Activated CD4-positive, alpha-beta T cell treated with anti-CD3 and anti-CD28 coated beads, Interleukin-10, Interleukin-2, amounts not matched to agents 100 ng/mL and 50 ng/mL, durations not matched to agents 16 hours and 8 hours (primary cell): Measurements from ENCODE around the gene CLOCK.

Experiments
- DNase-seq: peaks from one replicate; pipeline ENCODE4 v3.0.0-alpha.2; 2020

The CLOCK gene

DNA sequence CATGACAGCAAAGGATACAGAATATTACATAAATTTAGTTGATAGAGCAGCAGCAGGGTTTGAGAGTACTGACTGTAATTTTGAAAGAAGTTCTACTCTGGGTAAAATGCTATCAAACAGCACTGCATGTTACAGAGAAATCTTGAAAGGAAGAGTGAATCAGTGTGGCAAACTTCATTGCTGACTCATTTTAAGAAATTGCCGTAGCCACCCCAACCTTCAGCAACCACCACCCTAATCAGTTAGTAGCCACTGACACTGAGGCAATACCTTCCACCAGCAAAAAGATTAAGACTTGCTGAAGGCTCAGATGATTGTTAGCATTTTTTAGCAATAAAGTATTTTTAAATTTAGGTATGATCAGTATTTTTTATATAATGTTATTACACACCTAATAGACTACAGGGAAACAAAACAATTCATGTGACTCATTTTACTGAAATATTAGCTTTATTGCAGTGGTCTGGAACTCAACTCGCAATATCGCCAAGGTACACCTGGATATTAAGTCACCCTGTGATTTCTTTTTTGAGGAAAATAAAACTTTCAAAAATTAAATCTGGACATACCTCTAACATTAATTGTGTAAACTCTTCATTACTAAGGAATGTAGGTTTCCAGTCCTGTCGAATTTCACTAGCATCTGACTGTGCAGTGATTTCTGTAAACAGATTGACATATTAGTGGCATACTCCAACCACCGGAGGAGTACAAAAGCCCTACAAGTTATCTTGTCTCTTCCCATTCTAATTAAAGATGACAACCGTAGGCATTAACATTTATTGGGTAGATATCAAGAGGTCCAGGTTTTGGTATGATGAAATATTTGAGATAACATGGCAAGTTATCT is 71.1 kb downstream of the CLOCK start:
- peak; percentile 79 for DNase-seq

DNA sequence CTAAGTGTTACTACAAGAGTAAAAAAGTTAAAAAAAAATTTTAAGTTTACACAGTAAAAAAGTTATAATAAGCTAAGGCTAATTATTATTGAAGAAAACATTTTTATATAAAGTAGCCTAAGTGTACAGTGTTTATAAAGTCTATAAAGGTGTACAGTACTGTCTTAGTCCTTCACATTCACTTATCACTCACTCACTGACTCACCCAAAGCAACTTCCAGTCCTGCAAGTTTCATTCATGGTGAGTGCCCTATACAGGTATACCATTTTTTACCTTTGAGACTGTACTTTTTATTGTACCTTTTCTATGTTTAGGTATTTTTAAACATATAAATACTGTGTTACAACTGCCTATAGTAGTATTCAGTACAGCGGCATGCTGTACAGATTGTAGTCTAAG is 76.7 kb downstream of the CLOCK start:
- no peak for DNase-seq

DNA sequence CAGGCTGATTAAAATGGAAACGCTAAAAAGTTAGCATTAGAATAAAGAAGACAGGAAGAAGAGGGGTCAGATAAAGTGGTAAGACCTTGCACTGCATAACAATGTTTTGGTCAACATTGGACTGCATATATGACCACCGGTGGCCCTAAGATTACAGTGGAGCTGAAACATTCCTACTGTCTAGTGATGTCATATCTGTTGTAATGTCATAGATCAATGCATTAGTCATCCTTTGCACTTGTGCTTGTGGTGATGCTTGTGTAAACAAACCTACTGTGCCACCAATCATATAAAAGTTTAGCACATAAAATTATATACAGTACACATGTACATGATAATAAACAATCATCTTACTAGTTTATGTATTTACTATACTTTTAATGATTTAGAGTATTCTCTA is 78.0 kb downstream of the CLOCK start:
- no peak for DNase-seq

DNA sequence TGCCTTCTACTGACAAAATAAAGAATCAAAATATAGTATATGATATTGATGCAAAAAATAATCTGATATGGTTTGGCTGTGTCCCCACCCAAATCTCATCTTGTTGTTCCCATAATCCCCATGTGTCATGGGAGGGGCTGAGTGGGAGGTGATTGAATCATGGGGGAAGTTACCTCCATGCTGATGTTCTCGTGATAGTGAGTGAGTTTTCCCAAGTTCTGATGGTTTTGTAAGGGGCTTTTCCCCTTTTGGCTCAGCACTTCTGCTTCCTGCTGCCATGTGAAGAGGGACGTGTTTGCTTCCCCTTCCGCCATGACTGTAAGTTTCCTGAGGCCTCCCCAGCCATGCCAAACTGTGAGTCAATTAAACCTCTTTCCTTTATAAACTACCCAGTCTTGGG is 80.7 kb downstream of the CLOCK start:
- DNase-seq = no peak

DNA sequence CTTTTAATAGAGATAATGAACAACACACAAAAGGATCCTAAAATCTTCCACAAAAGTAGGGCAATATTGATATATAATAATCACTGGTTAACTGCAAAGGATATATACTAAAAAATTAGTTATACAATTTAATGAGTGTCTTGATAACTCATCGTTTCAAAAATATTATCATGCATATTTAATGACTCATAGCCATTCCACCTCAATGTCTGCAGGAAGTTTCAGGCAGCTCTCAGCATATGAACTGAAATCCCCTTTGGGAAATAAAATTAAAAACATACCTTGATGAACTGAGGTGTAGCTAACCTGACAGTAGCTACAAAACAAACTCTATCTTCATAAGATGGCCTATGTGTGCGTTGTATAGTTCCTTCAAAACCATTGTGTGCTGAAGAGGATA is 88.1 kb downstream of the CLOCK start:
- no peak for DNase-seq

DNA sequence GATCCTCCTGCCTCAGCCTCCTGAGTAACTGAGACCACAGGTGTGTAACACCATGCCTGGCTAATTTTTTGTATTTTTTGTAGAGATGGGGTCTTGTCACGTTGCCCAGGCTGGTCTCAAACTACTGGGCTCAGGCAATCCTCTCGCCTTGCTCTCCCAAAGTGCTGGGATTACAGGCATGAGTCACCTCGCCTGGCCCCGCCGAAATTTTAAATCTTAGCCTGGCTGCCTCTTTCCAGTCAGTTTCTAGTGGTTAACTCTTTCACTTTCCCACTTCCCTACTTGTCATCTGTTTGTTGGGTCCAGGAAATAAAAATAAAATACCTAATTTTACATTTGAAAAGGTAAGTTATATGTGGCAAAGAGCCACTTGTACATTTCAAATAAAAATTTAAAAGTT is 88.5 kb downstream of the CLOCK start:
- DNase-seq = no peak

DNA sequence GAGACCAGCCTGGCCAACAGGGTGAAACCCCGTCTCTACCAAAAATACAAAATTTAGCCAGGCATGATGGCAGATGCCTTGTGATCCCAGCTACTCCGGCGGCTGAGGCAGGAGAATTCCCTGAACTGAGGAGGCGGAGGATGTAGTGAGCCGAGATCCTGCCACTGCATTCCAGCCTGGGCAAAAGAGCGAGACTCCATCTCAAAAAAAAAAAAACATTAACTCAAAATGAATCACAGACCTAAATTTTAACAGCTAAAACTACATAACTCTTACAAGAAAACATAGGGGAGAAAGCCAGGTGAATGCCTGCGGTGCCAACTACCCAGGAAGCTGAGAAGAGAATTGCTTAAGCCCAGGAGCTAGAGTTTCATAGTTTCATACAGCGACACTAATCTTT is 96.1 kb downstream of the CLOCK start:
- no peak for DNase-seq

DNA sequence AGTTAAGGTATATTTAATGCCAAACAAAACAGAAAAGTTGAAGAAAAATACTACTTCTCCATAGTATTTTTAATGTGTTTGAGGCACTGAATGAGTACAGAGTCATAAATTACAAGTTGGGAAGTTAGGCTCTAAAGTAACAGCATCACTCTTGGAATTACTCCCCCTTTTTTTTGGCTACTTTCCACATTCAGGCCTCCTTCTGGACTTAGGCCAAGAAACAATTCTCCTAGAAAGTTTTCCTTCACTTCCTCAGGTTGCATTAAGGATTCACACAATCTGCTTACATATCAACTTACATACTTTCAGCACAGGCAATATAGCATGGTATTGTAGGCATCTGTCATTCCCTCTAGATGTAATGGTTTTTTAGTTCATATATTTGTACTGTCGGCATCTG is 98.9 kb downstream of the CLOCK start:
- DNase-seq = no peak

DNA sequence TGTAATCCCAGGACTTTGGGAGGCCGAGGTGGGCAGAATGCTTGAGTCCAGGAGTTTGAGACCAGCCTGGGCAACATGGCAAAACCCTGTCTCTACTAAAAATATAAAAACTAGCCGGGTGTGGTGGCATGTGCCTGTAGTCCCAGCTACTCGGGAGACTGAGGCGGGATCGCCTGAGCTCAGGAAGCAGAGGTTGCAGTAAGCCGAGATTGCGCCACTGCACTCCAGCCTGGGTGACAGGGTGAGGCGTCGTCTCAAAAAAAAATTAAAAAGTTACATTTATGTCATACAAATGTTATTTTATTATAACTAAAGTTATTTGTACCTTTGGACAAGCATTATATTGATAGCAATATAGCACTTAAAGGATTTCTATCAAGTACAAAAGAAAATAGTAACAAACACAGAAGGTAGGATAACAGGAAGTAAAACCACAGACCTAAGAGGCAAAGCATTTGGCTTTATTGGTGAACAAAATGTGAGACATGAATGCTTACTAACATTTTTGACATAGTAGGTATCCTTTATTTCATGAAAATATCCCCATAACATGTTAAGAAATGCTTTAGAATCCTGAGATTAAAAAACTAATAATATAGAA is 99.5 kb downstream of the CLOCK start:
- no peak for DNase-seq

- no peak for DNase-seq
These were observed 100.2 kb downstream of the CLOCK start for GRCh38 chr4:55446578-55446922.

DNA sequence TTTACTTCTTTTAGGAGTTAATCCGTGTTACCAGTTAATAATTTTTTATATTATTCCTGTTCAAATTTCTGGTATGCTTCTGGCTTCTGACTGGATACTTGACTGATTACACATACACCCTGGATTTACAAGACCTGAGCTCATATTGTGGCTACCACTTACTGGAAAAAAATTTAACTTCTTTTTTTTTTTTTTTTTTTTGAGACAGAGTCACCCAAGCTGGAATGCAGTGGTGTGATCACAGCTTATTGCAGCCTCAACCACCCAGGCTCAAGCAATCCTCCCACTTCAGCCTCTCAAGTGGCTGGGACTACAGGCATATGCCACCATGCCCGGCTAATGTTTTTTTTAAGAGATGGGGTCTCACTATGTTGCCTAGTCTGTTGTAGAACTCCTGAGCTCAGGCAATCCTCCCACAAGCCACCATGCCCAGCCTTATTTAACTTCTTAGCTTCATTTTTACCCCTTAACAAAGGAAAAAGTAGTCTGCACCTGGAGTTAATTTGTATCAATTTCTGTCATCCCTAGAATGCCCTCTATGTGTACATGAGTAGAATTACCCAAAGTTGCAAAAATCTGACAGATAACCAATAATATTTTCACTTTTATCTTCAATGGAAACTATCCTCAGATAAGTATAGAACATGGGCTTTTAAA is 100.7 kb downstream of the CLOCK start:
- no peak for DNase-seq

DNA sequence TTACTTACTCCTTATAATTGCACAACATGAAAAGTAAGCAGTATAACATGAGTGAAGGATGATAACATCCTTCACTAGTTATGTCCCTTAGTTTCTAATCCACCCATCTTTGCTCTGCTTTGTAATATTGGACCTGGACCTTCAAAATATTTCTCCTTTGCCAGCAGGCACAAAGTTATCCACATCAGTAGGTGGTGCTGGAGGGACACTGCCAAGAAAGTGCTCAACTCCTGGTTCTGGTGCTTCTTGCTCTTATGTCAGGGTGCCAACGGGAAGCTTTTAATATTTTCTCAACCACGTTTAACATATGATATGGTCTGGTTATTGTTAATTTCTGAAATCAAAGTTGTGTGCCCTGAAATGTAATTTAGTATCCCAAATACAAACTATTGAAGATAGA is 101.9 kb downstream of the CLOCK start:
- no peak for DNase-seq

DNA sequence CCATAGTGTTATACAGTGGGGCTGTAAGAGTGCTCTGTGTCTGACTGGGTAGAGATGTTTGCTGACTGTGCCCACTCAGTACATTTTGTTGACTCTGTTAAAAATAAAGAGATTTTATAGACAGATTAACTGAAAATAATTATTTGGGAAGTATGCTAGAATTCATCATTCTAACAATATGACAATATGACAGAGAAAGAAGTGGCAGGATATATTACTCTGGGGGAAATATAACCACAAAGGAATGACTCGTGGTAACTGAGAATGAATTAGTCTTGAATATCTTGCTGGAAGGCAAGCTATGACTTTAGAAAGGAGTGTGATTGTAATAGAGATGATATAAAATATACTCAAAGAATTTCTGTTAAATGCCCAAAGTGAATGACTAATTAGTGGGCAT is 104.2 kb downstream of the CLOCK start:
- DNase-seq = no peak

GRCh38 chr4:55440786-55441185 is 105.9 kb downstream of the CLOCK start:
- DNase-seq = no peak

- no peak for DNase-seq
These were observed 107.7 kb downstream of the CLOCK start for GRCh38 chr4:55439023-55439422.

GRCh38 chr4:55438314-55438713 is 108.4 kb downstream of the CLOCK start:
- DNase-seq = no peak

DNA sequence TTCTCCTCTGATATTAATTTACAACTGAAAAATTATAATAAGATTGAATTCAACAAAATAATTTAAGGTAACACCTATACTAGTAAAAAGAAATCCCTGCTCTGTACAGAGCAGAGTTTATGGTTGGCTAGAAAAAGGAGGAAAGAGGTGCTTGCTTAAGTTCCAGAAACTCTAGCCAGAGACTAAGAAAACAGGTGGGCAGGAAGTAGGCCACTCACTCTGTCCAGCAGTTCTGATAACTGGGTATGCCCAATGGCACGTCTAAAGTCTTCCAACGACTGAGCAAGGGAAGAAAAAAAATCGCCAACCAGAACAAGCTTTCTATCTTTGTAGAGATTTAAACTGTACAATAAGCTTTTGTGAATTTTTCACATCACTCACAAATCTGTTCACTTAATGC is 108.9 kb downstream of the CLOCK start:
- DNase-seq = no peak

DNA sequence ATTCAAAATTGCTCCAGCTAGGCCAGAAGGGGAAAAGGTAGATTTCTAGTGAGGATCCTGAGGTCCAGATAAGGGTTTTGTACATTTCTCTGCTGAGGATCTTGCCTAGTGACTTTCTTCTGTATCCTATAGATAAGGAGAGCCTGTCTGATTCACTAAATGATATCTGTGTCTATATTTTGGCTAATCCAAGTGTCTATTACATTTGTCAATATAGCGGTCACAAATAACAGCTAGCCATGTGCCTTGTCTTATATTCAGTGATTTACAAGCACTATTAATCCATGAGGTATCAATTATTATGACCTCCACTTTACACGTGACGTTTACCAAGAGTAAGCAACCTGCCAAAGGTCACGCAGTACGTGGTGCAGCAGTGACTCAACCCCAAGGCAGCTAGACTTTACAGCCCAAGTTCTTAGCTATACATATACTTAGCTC is 109.3 kb downstream of the CLOCK start:
- no peak for DNase-seq

DNA sequence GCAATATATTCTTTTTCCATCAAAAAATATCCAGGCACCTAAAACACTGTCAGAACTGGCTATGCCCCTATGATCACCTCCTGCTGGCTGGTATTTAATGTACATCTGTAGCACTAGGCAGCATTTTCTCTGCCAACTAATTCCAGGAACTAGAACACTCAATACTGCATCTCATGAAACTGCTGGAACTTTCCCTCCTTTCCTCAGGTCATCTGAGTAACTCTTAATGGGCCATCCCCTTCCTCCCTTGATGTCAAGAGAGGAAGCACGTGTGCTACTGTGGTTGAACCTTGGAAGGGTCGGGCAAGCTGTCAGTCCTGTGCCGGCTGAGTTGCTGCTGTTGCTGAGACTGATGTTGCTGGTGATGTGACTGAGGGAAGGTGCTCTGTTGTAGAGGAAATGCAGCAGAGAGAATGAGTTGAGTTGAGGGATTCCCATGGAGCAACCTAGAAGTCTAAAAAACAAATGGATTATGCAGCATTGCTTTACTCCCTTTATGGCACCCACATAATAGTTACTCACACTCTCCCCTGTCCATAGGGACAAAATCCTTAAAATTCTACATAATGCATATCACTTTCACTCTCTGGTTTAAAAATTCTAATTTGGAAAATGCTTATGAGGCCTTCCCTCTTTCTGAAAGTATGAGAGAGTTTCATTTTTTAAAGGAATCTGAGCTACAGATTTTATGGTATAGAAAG is 111.4 kb downstream of the CLOCK start:
- peak; percentile 73 for DNase-seq

DNA sequence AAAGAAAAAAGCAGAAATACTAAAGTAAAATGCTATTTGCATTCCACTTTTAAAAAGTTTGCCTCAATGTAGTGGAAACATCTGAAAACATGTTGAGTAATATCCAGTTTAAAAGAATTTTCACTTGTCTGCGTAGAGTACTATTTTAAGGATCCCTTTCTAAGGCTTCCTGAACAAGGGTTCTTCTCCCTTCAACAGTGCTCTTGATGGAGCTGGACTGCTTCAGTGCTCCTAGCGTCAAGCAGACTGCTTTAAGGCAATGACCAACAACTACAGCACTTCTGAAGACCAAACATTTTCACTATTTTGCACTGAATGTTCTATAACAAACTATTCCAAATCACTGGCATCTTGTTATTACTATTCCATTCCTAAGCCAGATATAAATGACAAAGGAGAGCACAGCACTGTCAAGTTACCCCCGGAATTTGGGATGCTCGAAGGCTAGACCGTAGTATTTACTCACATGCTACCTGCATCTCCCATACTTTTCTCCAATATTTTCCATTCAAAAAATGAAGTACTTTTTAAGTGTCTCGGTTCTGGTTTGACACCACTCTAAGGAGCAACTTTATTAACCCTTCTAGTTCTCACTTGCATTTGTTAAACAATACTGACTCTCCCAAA is 114.9 kb downstream of the CLOCK start:
- DNase-seq = no peak

- no peak for DNase-seq
These were observed 121.9 kb downstream of the CLOCK start for GRCh38 chr4:55424791-55425190.

DNA sequence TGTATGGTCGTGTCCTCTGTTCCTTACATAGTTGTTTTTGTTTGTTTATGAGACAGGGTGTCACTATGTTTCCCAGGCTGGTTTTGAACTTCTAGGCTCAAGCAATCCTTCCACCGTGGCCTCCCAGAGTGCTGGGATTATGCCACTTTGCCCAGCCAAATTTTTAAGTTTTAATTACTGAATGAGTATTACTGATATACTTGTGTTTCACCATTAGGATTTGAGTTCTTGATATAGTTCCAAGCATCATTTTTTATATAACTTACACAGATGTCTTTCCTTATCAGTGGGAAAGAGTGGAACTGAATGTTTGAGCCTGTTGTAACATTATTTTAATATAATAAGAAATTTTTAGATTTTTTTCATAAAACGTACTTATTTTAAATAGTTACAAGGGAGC is 130.5 kb downstream of the CLOCK start:
- no peak for DNase-seq

DNA sequence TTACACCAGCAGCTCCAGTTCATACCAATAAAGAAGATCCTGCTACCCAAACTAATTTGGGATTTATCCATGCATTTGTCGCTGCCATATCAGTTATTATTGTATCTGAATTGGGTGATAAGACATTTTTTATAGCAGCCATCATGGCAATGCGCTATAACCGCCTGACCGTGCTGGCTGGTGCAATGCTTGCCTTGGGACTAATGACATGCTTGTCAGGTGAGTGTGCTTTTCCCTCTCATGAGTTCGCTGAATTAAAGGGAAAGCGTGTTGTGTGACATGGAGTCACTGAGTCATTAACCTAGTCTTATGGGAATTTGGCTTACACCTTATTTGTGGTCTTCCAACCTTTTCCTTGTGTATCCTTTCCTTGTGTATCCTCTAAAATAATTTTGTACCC is 135.1 kb downstream of the CLOCK start:
- no peak for DNase-seq
